HepG2 (cell line): ENCODE data around the gene SLC2A4. TPM values are rescaled to one million over a fixed set of nuclear protein-coding genes. Genes with fewer than 3 reads are reported as not detected.
A peak's percentile ranks its signal among the peaks of the same experiment; 100 is the strongest.

Experiments
- BORCS8-MEF2B ChIP-seq: sonication (generic); formaldehyde crosslinking; IDR thresholded peaks from 2 replicates; pipeline ENCODE4 v1.8.0; 2022; ENCODE audit warnings: mild to moderate bottlenecking, missing genetic modification reagents
- BRF2 ChIP-seq: sonication (generic); formaldehyde crosslinking; IDR thresholded peaks from 2 replicates; pipeline ENCODE4 v1.8.1; 2022; ENCODE audit warnings: mild to moderate bottlenecking, missing genetic modification reagents
- ELF4 ChIP-seq: sonication (generic); formaldehyde crosslinking; IDR thresholded peaks from 2 replicates; pipeline ENCODE4 v1.5.0; 2020; ENCODE audit warnings: missing genetic modification reagents, mild to moderate bottlenecking, moderate library complexity, borderline replicate concordance
- FOXK2 ChIP-seq: fragments of 450-650 bp; IDR thresholded peaks from 2 replicates; pipeline ENCODE4 v1.6.1; 2016
- GABPB1 ChIP-seq: IDR thresholded peaks from 2 replicates; pipeline ENCODE4 v1.6.1; 2016; ENCODE audit warnings: mild to moderate bottlenecking, missing genetic modification reagents, moderate library complexity, missing compliant biosample characterization
- HHEX ChIP-seq: IDR thresholded peaks from 2 replicates; pipeline ENCODE4 v1.6.1; 2016; ENCODE audit warnings: control low read depth
- KLF16 ChIP-seq, 2 experiments: sonication (generic) in 1 of 2; formaldehyde crosslinking in 1 of 2; IDR thresholded peaks; 2 replicates each; pipeline versions ENCODE4 v1.6.1 to v1.8.0; 2016 to 2023; ENCODE audit warnings: missing genetic modification reagents in 2 of 2, missing compliant biosample characterization in 1 of 2
- MAF1 ChIP-seq: sonication (generic); formaldehyde crosslinking; IDR thresholded peaks from 2 replicates; pipeline ENCODE4 v1.5.0; 2020; ENCODE audit warnings: missing genetic modification reagents, borderline replicate concordance
- MZF1 ChIP-seq: sonication (generic); formaldehyde crosslinking; IDR thresholded peaks from 2 replicates; pipeline ENCODE4 v1.8.1; 2023; ENCODE audit warnings: mild to moderate bottlenecking, missing genetic modification reagents, borderline replicate concordance
- RFX3 ChIP-seq: IDR thresholded peaks from 2 replicates; pipeline ENCODE4 v1.6.1; 2016; ENCODE audit warnings: missing biosample characterization, missing genetic modification reagents
- TBX3 ChIP-seq: fragments of 450-650 bp; IDR thresholded peaks from 2 replicates; pipeline ENCODE4 v1.6.1; 2017; ENCODE audit warnings: antibody characterized with exemption, mild to moderate bottlenecking, inconsistent platforms, borderline replicate concordance
- TRAFD1 ChIP-seq: sonication (generic); formaldehyde crosslinking; IDR thresholded peaks from 2 replicates; pipeline ENCODE4 v1.5.1; 2020; ENCODE audit warnings: missing genetic modification reagents, mild to moderate bottlenecking, borderline replicate concordance
- ZBTB34 ChIP-seq: sonication (generic); formaldehyde crosslinking; IDR thresholded peaks from 2 replicates; pipeline ENCODE4 v1.8.0; 2022; ENCODE audit warnings: mild to moderate bottlenecking, missing genetic modification reagents
- ZBTB7B ChIP-seq: sonication (generic); formaldehyde crosslinking; IDR thresholded peaks from 2 replicates; pipeline ENCODE4 v1.4.0; 2020; ENCODE audit warnings: missing genetic modification reagents
- ZFAT ChIP-seq: sonication (generic); formaldehyde crosslinking; conservative IDR thresholded peaks from 2 replicates; pipeline ENCODE4 v1.8.1; 2023; ENCODE audit warnings: missing genetic modification reagents, inconsistent platforms
- ZNF24 ChIP-seq: fragments of 450-650 bp; IDR thresholded peaks from 2 replicates; pipeline ENCODE4 v1.6.1; 2017; ENCODE audit warnings: antibody characterized with exemption, mild to moderate bottlenecking
- ZNF556 ChIP-seq: sonication (generic); formaldehyde crosslinking; IDR thresholded peaks from 2 replicates; pipeline ENCODE4 v1.4.0; 2020; ENCODE audit warnings: mild to moderate bottlenecking, missing genetic modification reagents, borderline replicate concordance
- ZNF572 ChIP-seq: sonication (generic); formaldehyde crosslinking; IDR thresholded peaks from 2 replicates; pipeline ENCODE4 v1.5.1; 2020; ENCODE audit warnings: mild to moderate bottlenecking, missing genetic modification reagents
- ZNF615 ChIP-seq: sonication (generic); formaldehyde crosslinking; IDR thresholded peaks from 2 replicates; pipeline ENCODE4 v1.5.0; 2020; ENCODE audit warnings: mild to moderate bottlenecking, missing genetic modification reagents, borderline replicate concordance
- ZNF83 ChIP-seq: sonication (generic); formaldehyde crosslinking; IDR thresholded peaks from 2 replicates; pipeline ENCODE4 v1.4.0; 2020; ENCODE audit warnings: missing genetic modification reagents, mild to moderate bottlenecking, borderline replicate concordance
- polyA plus RNA-seq, 8 experiments: library from polyadenylated mRNA; depleted of rRNA in 3 of 8; stranded (reverse) in 7 of 8; unstranded in 1 of 8; fragments of >200 nt; fragmentation: Illumina TruSeq in 4 of 8; extraction: Trizol in 4 of 8; gene quantifications; 2 replicates each; pipeline versions ENCODE4 v1.2.1 to v1.2.3, GENCODE V29; 2011 to 2016; ENCODE audit warnings: low read depth in 4 of 8, missing spikeins in 1 of 8, mixed read lengths in 1 of 8; ENCODE audit not compliant: insufficient read depth in 1 of 8
- total RNA-seq, 5 experiments: library from RNA; depleted of rRNA; stranded (reverse); fragments of >200 nt; fragmentation: Illumina TruSeq; extraction: Trizol; gene quantifications; 2 replicates each; pipeline ENCODE4 v1.2.3, GENCODE V29; 2016; ENCODE audit warnings: low read depth in 1 of 5
- TF ChIP-seq, protein P1 (sequence below): sonication (generic); formaldehyde crosslinking; IDR thresholded peaks from 2 replicates; pipeline ENCODE4 v1.4.0; 2020; ENCODE audit warnings: missing genetic modification reagents

The SLC2A4 gene
- total and polyA plus RNA-seq, 2 of the 13 experiments (the other 11 are each of a cell fraction or from before 2014, with no cell fraction given), result 4.9 to 5.8 TPM

DNA sequence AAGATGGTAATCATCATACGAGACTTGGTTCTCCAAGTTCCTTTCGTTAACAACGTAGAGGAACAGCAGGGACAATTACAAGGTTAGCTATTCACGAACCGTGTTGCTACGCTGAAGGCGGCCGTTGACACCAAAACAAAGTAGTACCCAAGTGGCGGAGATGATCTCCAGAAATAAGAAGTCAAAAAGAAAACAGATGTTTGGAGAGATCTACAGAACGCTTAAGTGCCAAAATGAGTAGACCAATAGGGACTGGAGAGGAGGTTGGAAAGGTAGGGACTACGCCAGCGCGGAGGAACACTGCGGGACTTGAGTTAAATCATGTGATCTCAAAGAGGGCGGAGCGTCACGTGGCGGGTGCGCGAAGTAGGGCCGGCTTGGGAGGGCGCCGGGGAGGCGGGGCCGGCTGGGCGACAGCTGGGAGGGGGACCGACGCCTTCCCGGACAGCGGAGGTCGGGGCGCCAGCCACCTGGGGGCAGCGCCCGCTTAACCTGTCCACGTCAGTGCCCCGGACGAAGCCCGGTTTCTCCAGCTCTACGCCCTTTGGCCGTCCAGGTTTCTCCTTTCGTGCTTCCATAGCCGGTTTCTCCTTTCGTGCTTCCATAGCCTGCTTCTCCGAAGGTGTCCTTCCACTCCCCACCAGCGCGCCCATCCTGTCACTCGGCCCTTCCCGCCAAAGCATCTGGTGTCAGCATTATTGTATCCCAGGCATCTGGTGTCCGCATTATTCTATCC lies 38.6 kb upstream of the SLC2A4 start (continued):
- TF ChIP-seq TRAFD1 (CRISPR knock-in tag) (no peak), ZFAT (CRISPR knock-in tag) (no peak), BRF2 (CRISPR knock-in tag) (0 out of 2 replicates have a peak, but pooled peaks have one; percentile 14), MZF1 (no peak), RFX3 (CRISPR knock-in tag) (no peak; the same call in 1 of the 2 replicates), KLF16 (CRISPR knock-in tag; IDR thresholded peaks at IDR 0.05) (peak in 1 of 2 experiments; percentile 92; a peak in 2 of 4 replicates), FOXK2 (peak; percentile 59), GABPB1 (peak; percentile 83), HHEX (CRISPR knock-in tag) (no peak; the same call in 1 of the 2 replicates), ELF4 (CRISPR knock-in tag) (peak; percentile 73; the same call in 1 of the 2 replicates), ZNF83 (CRISPR knock-in tag) (no peak; the same call in 1 of the 2 replicates), ZNF572 (no peak), ZNF24 (0 out of 2 replicates have a peak, but pooled peaks have one; percentile 64), MAF1 (CRISPR knock-in tag) (no peak), ZNF556 (CRISPR knock-in tag) (peak; percentile 44), ZBTB7B (0 out of 2 replicates have a peak, but pooled peaks have one; percentile 33), ZNF615 (CRISPR knock-in tag) (no peak; the same call in 1 of the 2 replicates), TBX3 (peak; percentile 85; the same call in 1 of the 2 replicates), ZBTB34 (CRISPR knock-in tag) (no peak), BORCS8-MEF2B (CRISPR knock-in tag) (peak; percentile 18; the same call in 1 of the 2 replicates)
- TF ChIP-seq, protein P1, sequence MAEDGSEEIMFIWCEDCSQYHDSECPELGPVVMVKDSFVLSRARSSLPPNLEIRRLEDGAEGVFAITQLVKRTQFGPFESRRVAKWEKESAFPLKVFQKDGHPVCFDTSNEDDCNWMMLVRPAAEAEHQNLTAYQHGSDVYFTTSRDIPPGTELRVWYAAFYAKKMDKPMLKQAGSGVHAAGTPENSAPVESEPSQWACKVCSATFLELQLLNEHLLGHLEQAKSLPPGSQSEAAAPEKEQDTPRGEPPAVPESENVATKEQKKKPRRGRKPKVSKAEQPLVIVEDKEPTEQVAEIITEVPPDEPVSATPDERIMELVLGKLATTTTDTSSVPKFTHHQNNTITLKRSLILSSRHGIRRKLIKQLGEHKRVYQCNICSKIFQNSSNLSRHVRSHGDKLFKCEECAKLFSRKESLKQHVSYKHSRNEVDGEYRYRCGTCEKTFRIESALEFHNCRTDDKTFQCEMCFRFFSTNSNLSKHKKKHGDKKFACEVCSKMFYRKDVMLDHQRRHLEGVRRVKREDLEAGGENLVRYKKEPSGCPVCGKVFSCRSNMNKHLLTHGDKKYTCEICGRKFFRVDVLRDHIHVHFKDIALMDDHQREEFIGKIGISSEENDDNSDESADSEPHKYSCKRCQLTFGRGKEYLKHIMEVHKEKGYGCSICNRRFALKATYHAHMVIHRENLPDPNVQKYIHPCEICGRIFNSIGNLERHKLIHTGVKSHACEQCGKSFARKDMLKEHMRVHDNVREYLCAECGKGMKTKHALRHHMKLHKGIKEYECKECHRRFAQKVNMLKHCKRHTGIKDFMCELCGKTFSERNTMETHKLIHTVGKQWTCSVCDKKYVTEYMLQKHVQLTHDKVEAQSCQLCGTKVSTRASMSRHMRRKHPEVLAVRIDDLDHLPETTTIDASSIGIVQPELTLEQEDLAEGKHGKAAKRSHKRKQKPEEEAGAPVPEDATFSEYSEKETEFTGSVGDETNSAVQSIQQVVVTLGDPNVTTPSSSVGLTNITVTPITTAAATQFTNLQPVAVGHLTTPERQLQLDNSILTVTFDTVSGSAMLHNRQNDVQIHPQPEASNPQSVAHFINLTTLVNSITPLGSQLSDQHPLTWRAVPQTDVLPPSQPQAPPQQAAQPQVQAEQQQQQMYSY, result no peak
